Heart left ventricle (tissue), 16 donors: ENCODE measurements around the gene TSPOAP1. TPM values are rescaled to one million over a fixed set of nuclear protein-coding genes. Genes with fewer than 3 reads are reported as not detected.

Experiments
- ATAC-seq, 4 donors: fragments of 200-7000 bp; cut with Tn5 transposase; one replicate each; pipeline ENCODE4 v1.9.1; 2020 to 2022; ENCODE audit warnings: moderate library complexity in 4 of 4, mild to moderate bottlenecking in 3 of 4, moderate number of reproducible peaks in 1 of 4
- DNase-seq, 5 donors: peaks; one replicate each; pipeline ENCODE4 v3.0.0-alpha.2; 2020
- H3K27ac ChIP-seq, 12 donors: fragments of 200-600 bp; sonication (generic) in 4 of 12; one replicate each; pipeline versions ENCODE4 v1.5.0 to v1.8.0; 2016 to 2022; ENCODE audit warnings: mild to moderate bottlenecking in 2 of 12
- H3K27me3 ChIP-seq, 9 donors: fragments of 200-600 bp; sonication (generic) in 2 of 9; one replicate each; pipeline versions ENCODE4 v1.5.1 to v1.8.0; 2016 to 2022; ENCODE audit warnings: mild to moderate bottlenecking in 3 of 9
- H3K36me3 ChIP-seq, 9 donors: fragments of 200-600 bp; sonication (generic) in 2 of 9; one replicate each; pipeline versions ENCODE4 v1.5.0 to v1.8.0; 2018 to 2022; ENCODE audit warnings: mild to moderate bottlenecking in 2 of 9
- H3K4me1 ChIP-seq, 12 donors: fragments of 200-600 bp; sonication (generic) in 4 of 12; one replicate each; pipeline versions ENCODE4 v1.5.0 to v1.8.0; 2016 to 2022; ENCODE audit warnings: mild to moderate bottlenecking in 3 of 12
- H3K4me3 ChIP-seq, 12 donors: fragments of 200-600 bp; sonication (generic) in 4 of 12; one replicate each; pipeline versions ENCODE4 v1.5.0 to v1.8.0; 2017 to 2022; ENCODE audit warnings: mild to moderate bottlenecking in 9 of 12, moderate library complexity in 4 of 12
- H3K9me3 ChIP-seq, 12 donors: fragments of 200-600 bp; sonication (generic) in 4 of 12; one replicate each; pipeline versions ENCODE4 v1.5.0 to v1.8.0; 2016 to 2022; ENCODE audit warnings: mild to moderate bottlenecking in 1 of 12
- CTCF ChIP-seq, 12 donors: fragments of 200-600 bp; sonication (generic) in 4 of 12; IDR thresholded peaks; one replicate each; pipeline versions ENCODE4 v1.5.0 to v1.8.0; 2018 to 2022; ENCODE audit warnings: antibody characterized with exemption in 12 of 12, mild to moderate bottlenecking in 5 of 12
- POLR2A ChIP-seq, 2 donors: fragments of 450-650 bp; IDR thresholded peaks; one replicate each; pipeline ENCODE4 v1.6.1; 2017; ENCODE audit warnings: antibody characterized with exemption in 2 of 2, mild to moderate bottlenecking in 2 of 2, moderate library complexity in 2 of 2
- WGBS, 4 donors: extraction: QIAGEN DNeasy Blood & Tissue Kit in 2 of 4; methylation state at CpG; one replicate each; pipeline versions ENCODE4 v1.1.5 to v1.1.7; 2013 to 2018; 5-methylcytosine and 5-hydroxymethylcytosine counted together
- intact Hi-C, 10 donors: fragments of 100-400 bp; cut with DNase I; formaldehyde crosslinking; loops; one replicate each; pipeline versions ENCODE4 v1.11.1 to v1.14.2; 2022
- polyA plus RNA-seq, 2 donors: library from polyadenylated mRNA; stranded (reverse); fragments of 200-250 nt; gene quantifications; one replicate each; pipeline ENCODE4 v1.2.3, GENCODE V29; 2013
- total RNA-seq, 9 donors: library from RNA; depleted of rRNA in 2 of 9; stranded (reverse); fragments of >200 nt in 2 of 9; fragmentation: NEBNext Ultra II Directional in 3 of 9; extraction: Animal tissue kit (Norgen Biotek cat#: 25700) in 3 of 9; gene quantifications; one replicate each; pipeline versions ENCODE4 v1.1.0 to v1.2.4, GENCODE V29; 2016 to 2023
- donor health status: ischemic (EF 13 %, LVEDD 7.1; RV severe dilation, severe dysfunction).
- donor health status: healthy with polysubstance abuse.
- donor health status: DM: no; HTN: yes; CAD: no.
- donor health status: DM: no; HTN: no; CAD: no.
- donor health status: ischemic (EF 25% LVEDD 6.9; RV normal size, moderate dysfunction).
- donor health status: ischemic (EF 25% LVEDD 5.7; RV mildly dilated, moderate dysfunction).
- donor health status: healthy.
- donor health status: DM: yes; HTN: yes; CAD: no.
- donor health status: ischemic (EF 35%, LVEDD 5.7; RV mildly dilated, moderate dysfunction).
- donor health status: nonischemic (EF 11% LVEDD 7.7; RV severe dilation, severe dysfunction).
- donor health status: DM: yes; HTN: yes; CAD: no.
- donor health status: PGD.
- donor health status: ischemic (EF 29% LVEDD 5.4; RV normal size, mild dysfunction).
- donor health status: nonischemic (EF 23%, LVEDD 6.1; RV moderate dilation, normal function).

Gene TSPOAP1
- total and polyA plus RNA-seq, 11 donors, result 1.6 to 23.1 (median 13.3) TPM

- intact Hi-C loops, result loop anchor here in 2 of 10 donors (5.0 kb wide), 2 partner anchors 66 to 166 kb away; partner anchors contain the start of gene RNF43 (in 1 of the 2)
- no peaks in the 10 kb centered on the region for H3K27me3 ChIP-seq
- TF ChIP-seq POLR2A (IDR thresholded peaks at IDR 0.05) (no peak), CTCF (IDR thresholded peaks at IDR 0.05) (no peak)
- 57 to 71% (median 59%) methylated on average over 4 of the region's 4 CpGs for WGBS, 4 donors
- no peak for ATAC-seq
- H3K9me3 ChIP-seq, result no peaks in the 10 kb centered on the region
- H3K36me3 ChIP-seq, result peaks cover 1 to 50% (median 48%) of the 10 kb centered on the region in 9 donors
- DNase-seq, result no peak
- H3K4me1 ChIP-seq, result peaks cover 0 to 54% (median 17%) of the 10 kb centered on the region in 12 donors
- peak overlapping the region; percentile 70 to 98 (median 88) for H3K4me3 ChIP-seq
- H3K27ac ChIP-seq, result peak overlapping the region in 3 of 12 donors; percentile 90 to 98 (median 93)
Measured at GRCh38 chr17:58351182-58351581, 22.6 kb upstream of the TSPOAP1 start.

GRCh38 chr17:58348038-58348437 lies 19.4 kb upstream of the TSPOAP1 start:
- intact Hi-C loops, result no loop called here
- TF ChIP-seq POLR2A (IDR thresholded peaks at IDR 0.05) (no peak), CTCF (IDR thresholded peaks at IDR 0.05) (no peak)
- no peaks in the 10 kb centered on the region for H3K9me3 ChIP-seq
- DNase-seq, result no peak
- WGBS, 4 donors, result 69 to 100% (median 98%) methylated on average over 1 of the region's 1 CpG
- H3K27ac ChIP-seq, result no peak overlapping the region
- H3K36me3 ChIP-seq, result peaks cover 3 to 77% (median 69%) of the 10 kb centered on the region in 9 donors
- no peaks in the 10 kb centered on the region for H3K27me3 ChIP-seq
- no peak for ATAC-seq
- no peak overlapping the region for H3K4me3 ChIP-seq
- H3K4me1 ChIP-seq, result peaks cover 0 to 78% (median 12%) of the 10 kb centered on the region in 12 donors

DNA sequence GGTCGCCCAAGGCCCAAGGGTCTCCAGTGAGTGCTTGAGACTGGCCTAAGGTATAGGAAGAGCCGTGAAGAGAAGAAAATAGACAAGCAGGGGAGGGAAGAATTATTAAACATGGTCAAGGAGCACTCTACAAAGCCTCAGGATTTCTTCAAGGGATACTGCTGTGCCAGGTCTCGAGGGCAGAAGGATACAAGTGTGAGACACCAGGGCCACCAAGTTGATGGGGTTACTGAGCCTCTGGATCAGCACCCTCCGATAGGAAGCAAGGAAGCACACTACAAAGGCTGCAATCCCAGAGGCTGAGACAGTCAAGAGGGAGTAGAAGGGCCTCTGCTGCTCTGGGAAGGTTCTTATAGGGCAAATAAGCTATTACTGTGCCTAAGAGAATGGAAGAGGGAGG lies 16.9 kb upstream of the TSPOAP1 start:
- ATAC-seq, result no peak
- H3K9me3 ChIP-seq, result no peaks in the 10 kb centered on the region
- no peak for DNase-seq
- peaks cover 0 to 85% (median 0%) of the 10 kb centered on the region in 12 donors for H3K4me1 ChIP-seq
- no peaks in the 10 kb centered on the region for H3K27me3 ChIP-seq
- 85 to 97% (median 94%) methylated on average over 4 of the region's 4 CpGs for WGBS, 4 donors
- H3K36me3 ChIP-seq, result peaks cover 3 to 71% (median 63%) of the 10 kb centered on the region in 9 donors
- H3K27ac ChIP-seq, result peak overlapping the region in 1 of 12 donors; percentile 100
- TF ChIP-seq POLR2A (IDR thresholded peaks at IDR 0.05) (no peak), CTCF (IDR thresholded peaks at IDR 0.05) (no peak)
- H3K4me3 ChIP-seq, result peak overlapping the region in 1 of 12 donors; percentile 45
- intact Hi-C loops, result no loop called here

GRCh38 chr17:58344791-58345157 lies 16.2 kb upstream of the TSPOAP1 start:
- intact Hi-C loops, result no loop called here
- no peak for TF ChIP-seq POLR2A (IDR thresholded peaks at IDR 0.05)
- TF ChIP-seq CTCF (IDR thresholded peaks at IDR 0.05), result no peak
- peak in 2 of 4 donors; percentile 16 to 53 for ATAC-seq
- H3K9me3 ChIP-seq, result no peaks in the 10 kb centered on the region
- H3K36me3 ChIP-seq, result peaks cover 3 to 64% (median 56%) of the 10 kb centered on the region in 9 donors
- DNase-seq, result no peak
- peak overlapping the region in 2 of 12 donors; percentile 10 to 45 for H3K4me3 ChIP-seq
- peaks cover 0 to 90% (median 0%) of the 10 kb centered on the region in 12 donors for H3K4me1 ChIP-seq
- peak overlapping the region in 1 of 12 donors; percentile 100 for H3K27ac ChIP-seq
- H3K27me3 ChIP-seq, result no peaks in the 10 kb centered on the region
- WGBS, 4 donors, result 58 to 79% (median 67%) methylated on average over 2 of the region's 2 CpGs
